Large intestine (tissue), 3 donors: ENCODE data around the gene ELMO1. TPM values are rescaled to one million over a fixed set of nuclear protein-coding genes. Genes with fewer than 3 reads are reported as not detected.

Experiments used
- DNase-seq, 2 donors: peaks; one replicate each; pipeline versions ENCODE4 v3.0.0 to v3.0.0-alpha.2; 2013
- H3K27ac ChIP-seq: one replicate; pipeline ENCODE4 v1.5.1; 2013; ENCODE audit warnings: low read length
- H3K27me3 ChIP-seq: 2 replicates; pipeline ENCODE4 v1.6.1; 2013; ENCODE audit warnings: low read length; ENCODE audit not compliant: control insufficient read depth, insufficient read depth
- H3K36me3 ChIP-seq: 2 replicates; pipeline ENCODE4 v1.6.1; 2013; ENCODE audit warnings: low read length; ENCODE audit not compliant: control insufficient read depth, insufficient read depth
- H3K4me1 ChIP-seq: one replicate; pipeline ENCODE4 v1.6.1; 2013; ENCODE audit warnings: low read length; ENCODE audit not compliant: control insufficient read depth, insufficient read depth
- H3K4me3 ChIP-seq: one replicate; pipeline ENCODE4 v1.5.1; 2013; ENCODE audit warnings: low read length
- H3K9me3 ChIP-seq: one replicate; pipeline ENCODE4 v1.6.1; 2013; ENCODE audit warnings: mild to moderate bottlenecking, low read depth, low read length, moderate library complexity; ENCODE audit not compliant: control insufficient read depth
- WGBS: methylation state at CpG from one replicate; pipeline ENCODE4 v1.1.5; 2013; ENCODE audit warnings: low lambda C conversion rate; ENCODE audit not compliant: insufficient coverage; 5-methylcytosine and 5-hydroxymethylcytosine counted together
- polyA plus RNA-seq: library from polyadenylated mRNA; unstranded; fragments of 120-200 nt; gene quantifications from one replicate; pipeline ENCODE4 v1.2.1, GENCODE V29; 2013

Gene ELMO1
- polyA plus RNA-seq, 1 donor: 9.5 TPM

- no peak overlapping the region for H3K4me3 ChIP-seq
- no peaks in the 10 kb centered on the region for H3K9me3 ChIP-seq
- no peaks in the 10 kb centered on the region for H3K27me3 ChIP-seq
- H3K4me1 ChIP-seq: no peaks in the 10 kb centered on the region
- H3K36me3 ChIP-seq: no peaks in the 10 kb centered on the region
- no peak for DNase-seq
- H3K27ac ChIP-seq: no peak overlapping the region
- 100% methylated on average over 1 of the region's 6 CpGs for WGBS
These were observed 26.7 kb downstream of the ELMO1 start for GRCh38 chr7:37421861-37422500.

GRCh38 chr7:37420946-37421695, 27.5 kb downstream of the ELMO1 start:
- no peak for DNase-seq
- H3K4me1 ChIP-seq: no peaks in the 10 kb centered on the region
- H3K36me3 ChIP-seq: no peaks in the 10 kb centered on the region
- H3K9me3 ChIP-seq: no peaks in the 10 kb centered on the region
- H3K4me3 ChIP-seq: no peak overlapping the region
- H3K27ac ChIP-seq: no peak overlapping the region
- 52% methylated on average over 4 of the region's 6 CpGs for WGBS
- H3K27me3 ChIP-seq: no peaks in the 10 kb centered on the region

GRCh38 chr7:37419496-37419895, 29.2 kb downstream of the ELMO1 start:
- Histone ChIP-seq H3K4me3 (no peak overlapping the region), H3K36me3 (no peaks in the 10 kb centered on the region), H3K27ac (no peak overlapping the region), H3K9me3 (no peaks in the 10 kb centered on the region), H3K4me1 (no peaks in the 10 kb centered on the region), H3K27me3 (no peaks in the 10 kb centered on the region)
- no peak for DNase-seq

- no CpG with 5 or more reads among the region's 6 CpGs for WGBS
- Histone ChIP-seq H3K4me3 (no peak overlapping the region), H3K27me3 (no peaks in the 10 kb centered on the region), H3K9me3 (no peaks in the 10 kb centered on the region), H3K27ac (no peak overlapping the region), H3K4me1 (no peaks in the 10 kb centered on the region), H3K36me3 (no peaks in the 10 kb centered on the region)
- no peak for DNase-seq
These were observed 30.3 kb downstream of the ELMO1 start for GRCh38 chr7:37418381-37418780.

- no peak overlapping the region for H3K27ac ChIP-seq
- no peaks in the 10 kb centered on the region for H3K4me1 ChIP-seq
- no peaks in the 10 kb centered on the region for H3K36me3 ChIP-seq
- H3K4me3 ChIP-seq: no peak overlapping the region
- no peaks in the 10 kb centered on the region for H3K9me3 ChIP-seq
- no CpG with 5 or more reads among the region's 10 CpGs for WGBS
- H3K27me3 ChIP-seq: no peaks in the 10 kb centered on the region
- no peak for DNase-seq
These were observed 31.6 kb downstream of the ELMO1 start for GRCh38 chr7:37417107-37417474.

- Histone ChIP-seq H3K9me3 (no peaks in the 10 kb centered on the region), H3K27ac (no peak overlapping the region), H3K4me3 (no peak overlapping the region), H3K36me3 (no peaks in the 10 kb centered on the region), H3K4me1 (no peaks in the 10 kb centered on the region), H3K27me3 (no peaks in the 10 kb centered on the region)
- 100% methylated on average over 2 of the region's 6 CpGs for WGBS
- no peak for DNase-seq
These were observed 32.1 kb downstream of the ELMO1 start for GRCh38 chr7:37416378-37417106.

- 67% methylated on average over 1 of the region's 1 CpG for WGBS
- no peaks in the 10 kb centered on the region for H3K36me3 ChIP-seq
These were observed 33.0 kb downstream of the ELMO1 start for GRCh38 chr7:37415629-37416028.

GRCh38 chr7:37414352-37414983, 34.2 kb downstream of the ELMO1 start:
- Histone ChIP-seq H3K4me1 (no peaks in the 10 kb centered on the region), H3K27ac (no peak overlapping the region), H3K27me3 (no peaks in the 10 kb centered on the region), H3K36me3 (no peaks in the 10 kb centered on the region), H3K9me3 (no peaks in the 10 kb centered on the region), H3K4me3 (no peak overlapping the region)
- 75% methylated on average over 1 of the region's 5 CpGs for WGBS
- no peak for DNase-seq

More at GRCh38 chr7:37415629-37416028, 33.0 kb downstream of the ELMO1 start:
- H3K4me1 ChIP-seq: no peaks in the 10 kb centered on the region
- H3K27me3 ChIP-seq: no peaks in the 10 kb centered on the region
- no peaks in the 10 kb centered on the region for H3K9me3 ChIP-seq
- no peak for DNase-seq
- no peak overlapping the region for H3K27ac ChIP-seq
- no peak overlapping the region for H3K4me3 ChIP-seq

GRCh38 chr7:37411444-37412034, 37.1 kb downstream of the ELMO1 start:
- WGBS: 90% methylated on average over 2 of the region's 4 CpGs
- DNase-seq: no peak

More at GRCh38 chr7:37411444-37412034, 37.1 kb downstream of the ELMO1 start:
- Histone ChIP-seq H3K27me3 (no peaks in the 10 kb centered on the region), H3K4me1 (no peaks in the 10 kb centered on the region), H3K4me3 (no peak overlapping the region), H3K27ac (no peak overlapping the region), H3K9me3 (no peaks in the 10 kb centered on the region), H3K36me3 (no peaks in the 10 kb centered on the region)
